GM12865 (cell line): ENCODE measurements around the gene EN1.
A peak's percentile ranks its signal among the peaks of the same experiment; 100 is the strongest.

ENCODE experiments used
- DNase-seq: peaks from one replicate; pipeline ENCODE4 v3.0.0; 2010; ENCODE audit warnings: low read depth
- H3K4me3 ChIP-seq: 2 replicates; pipeline ENCODE4 v1.5.1; 2011; ENCODE audit warnings: mild to moderate bottlenecking, low read depth, low read length, control low read depth
- TF ChIP-seq, protein P1 (sequence below): IDR thresholded peaks from 2 replicates; pipeline ENCODE4 v1.5.1; 2011; ENCODE audit warnings: low read length, control low read depth, low read depth, inconsistent platforms; ENCODE audit not compliant: insufficient read depth; ENCODE audit errors: missing control alignments

EN1 gene

DNA sequence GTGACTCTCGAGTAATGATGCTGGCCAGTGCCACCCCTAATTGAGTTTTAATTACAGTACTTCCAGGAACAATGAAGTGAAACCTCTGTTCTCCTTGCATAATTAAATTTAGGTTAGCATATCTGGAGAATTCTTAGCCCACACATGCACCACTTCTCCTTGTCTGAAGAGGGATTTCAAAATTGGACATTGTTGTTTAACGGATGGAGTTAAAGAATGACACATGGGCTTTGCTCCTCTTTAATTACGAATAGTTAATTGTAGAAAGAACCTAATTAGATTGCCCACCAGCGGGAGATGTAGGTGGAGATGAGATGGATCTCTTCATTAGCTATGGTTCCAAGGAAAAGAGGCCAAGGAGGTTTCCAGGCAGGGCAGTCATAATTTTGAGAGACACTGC is 33.1 kb upstream of the EN1 start:
- no peak for DNase-seq
- H3K4me3 ChIP-seq = no peak overlapping the region
- TF ChIP-seq, protein P1, sequence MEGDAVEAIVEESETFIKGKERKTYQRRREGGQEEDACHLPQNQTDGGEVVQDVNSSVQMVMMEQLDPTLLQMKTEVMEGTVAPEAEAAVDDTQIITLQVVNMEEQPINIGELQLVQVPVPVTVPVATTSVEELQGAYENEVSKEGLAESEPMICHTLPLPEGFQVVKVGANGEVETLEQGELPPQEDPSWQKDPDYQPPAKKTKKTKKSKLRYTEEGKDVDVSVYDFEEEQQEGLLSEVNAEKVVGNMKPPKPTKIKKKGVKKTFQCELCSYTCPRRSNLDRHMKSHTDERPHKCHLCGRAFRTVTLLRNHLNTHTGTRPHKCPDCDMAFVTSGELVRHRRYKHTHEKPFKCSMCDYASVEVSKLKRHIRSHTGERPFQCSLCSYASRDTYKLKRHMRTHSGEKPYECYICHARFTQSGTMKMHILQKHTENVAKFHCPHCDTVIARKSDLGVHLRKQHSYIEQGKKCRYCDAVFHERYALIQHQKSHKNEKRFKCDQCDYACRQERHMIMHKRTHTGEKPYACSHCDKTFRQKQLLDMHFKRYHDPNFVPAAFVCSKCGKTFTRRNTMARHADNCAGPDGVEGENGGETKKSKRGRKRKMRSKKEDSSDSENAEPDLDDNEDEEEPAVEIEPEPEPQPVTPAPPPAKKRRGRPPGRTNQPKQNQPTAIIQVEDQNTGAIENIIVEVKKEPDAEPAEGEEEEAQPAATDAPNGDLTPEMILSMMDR = no peak

DNA sequence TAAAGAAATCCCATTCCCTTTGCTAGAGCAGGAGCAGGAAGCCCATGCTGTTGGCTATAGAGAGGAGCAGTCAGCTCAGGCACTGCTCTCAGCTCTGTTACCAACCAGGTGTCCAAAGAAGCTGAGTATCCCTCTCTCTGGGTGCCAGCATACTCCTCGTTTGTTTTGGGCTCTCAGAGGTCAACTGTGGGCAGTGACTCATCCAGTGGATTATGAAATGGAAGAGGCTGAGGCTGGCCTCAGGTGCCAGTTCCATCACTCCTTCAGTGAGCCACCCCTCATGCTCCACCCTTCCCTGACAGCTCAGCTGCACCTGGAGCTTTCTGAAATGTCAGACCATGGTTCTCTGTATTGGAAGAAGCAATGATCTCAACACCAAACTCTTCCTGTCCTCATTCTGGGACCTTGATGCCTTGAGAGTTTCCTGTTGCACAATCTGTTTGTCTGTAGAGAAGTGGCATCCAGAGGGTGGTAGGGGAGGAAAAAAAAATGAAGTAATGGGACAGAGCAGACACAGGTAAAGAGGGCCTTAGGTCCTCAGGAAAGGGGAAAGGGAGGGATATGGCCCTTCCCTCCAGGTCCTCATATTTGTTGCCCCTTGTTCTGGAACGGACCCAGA is 31.2 kb upstream of the EN1 start:
- DNase-seq = no peak
- TF ChIP-seq, protein P1 = no peak
- H3K4me3 ChIP-seq = no peak overlapping the region

DNA sequence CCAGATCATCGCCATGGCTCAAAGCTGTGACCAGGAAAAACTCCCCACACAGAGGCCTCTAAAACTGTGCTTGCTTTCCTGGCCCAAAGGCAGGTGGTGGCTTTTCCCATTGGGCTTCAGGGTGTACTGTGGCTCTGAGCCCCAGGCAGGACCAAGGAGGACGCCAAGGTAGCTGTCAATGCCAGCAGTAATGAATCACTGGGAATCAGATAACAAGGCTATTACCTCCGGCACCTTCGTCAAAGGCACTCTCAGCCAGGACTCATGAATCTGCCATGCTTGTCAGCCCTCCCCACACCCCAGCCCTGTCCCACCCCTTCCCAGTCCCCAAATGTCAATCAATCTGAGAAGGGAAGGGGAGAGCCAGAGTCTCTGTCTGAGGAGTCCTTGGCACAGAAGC is 27.9 kb upstream of the EN1 start:
- TF ChIP-seq, protein P1 = no peak
- no peak for DNase-seq
- no peak overlapping the region for H3K4me3 ChIP-seq

DNA sequence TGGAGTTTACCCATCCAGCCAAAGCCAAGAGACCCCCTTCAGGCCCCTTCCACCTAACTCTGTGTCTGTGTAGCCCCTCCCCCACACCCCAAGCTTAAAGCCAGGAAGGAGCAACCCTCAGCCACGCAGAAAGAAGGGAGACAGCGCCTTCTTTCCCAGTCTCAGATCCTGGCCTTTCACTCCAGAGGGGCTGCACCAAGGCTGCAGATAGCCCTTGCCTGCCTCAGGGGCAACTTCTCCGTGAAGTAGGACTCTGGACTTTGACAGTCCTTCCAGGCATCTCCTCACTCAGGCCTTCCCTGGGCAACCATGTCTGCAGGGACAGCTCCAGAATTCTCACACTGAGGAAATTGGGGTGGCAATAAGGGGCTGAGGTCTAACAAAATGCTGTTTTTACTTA is 26.9 kb upstream of the EN1 start:
- TF ChIP-seq, protein P1 = no peak
- H3K4me3 ChIP-seq = no peak overlapping the region
- DNase-seq = no peak

DNA sequence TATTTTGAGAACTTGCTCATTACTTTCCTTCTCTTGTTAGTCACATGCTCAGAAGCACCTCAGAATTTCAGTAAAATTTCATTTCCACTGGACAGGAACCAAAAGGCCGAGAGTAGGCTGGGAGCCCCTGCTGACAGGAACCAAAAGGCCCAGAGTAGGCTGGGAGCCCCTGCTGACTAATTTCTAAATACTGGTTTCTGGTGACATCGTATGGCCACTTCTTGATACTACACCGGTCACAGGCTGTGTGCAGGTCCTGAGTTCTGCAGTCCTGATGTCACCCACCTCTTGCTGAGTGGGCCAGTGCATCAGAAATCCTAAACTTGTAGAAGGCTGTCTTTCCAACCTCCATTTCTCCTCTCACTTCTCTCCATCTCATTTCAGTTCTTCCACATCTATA is 17.7 kb upstream of the EN1 start:
- TF ChIP-seq, protein P1 = peak; percentile 59
- DNase-seq = peak; percentile 64
- H3K4me3 ChIP-seq = no peak overlapping the region

DNA sequence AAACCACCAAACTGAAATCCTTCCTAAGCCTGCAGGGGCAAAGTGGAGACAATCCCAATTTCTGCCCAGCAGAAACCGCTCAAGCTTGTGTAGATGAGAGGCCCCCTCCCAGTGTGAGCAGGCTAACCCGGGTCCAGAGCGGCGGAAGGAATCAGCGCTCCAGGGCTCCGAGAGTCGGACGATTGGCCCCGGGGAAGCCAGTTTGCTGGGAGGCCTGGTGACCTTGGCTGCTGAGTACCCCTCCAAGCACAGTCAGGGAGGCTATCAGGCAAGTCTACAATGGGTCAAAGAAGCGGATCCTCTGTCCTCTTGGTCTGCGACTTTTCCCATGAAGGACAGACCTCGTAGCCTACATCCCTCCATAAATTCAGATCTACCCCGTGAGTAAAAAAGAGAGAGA is 16.8 kb upstream of the EN1 start:
- H3K4me3 ChIP-seq = no peak overlapping the region
- no peak for DNase-seq
- TF ChIP-seq, protein P1 = no peak

DNA sequence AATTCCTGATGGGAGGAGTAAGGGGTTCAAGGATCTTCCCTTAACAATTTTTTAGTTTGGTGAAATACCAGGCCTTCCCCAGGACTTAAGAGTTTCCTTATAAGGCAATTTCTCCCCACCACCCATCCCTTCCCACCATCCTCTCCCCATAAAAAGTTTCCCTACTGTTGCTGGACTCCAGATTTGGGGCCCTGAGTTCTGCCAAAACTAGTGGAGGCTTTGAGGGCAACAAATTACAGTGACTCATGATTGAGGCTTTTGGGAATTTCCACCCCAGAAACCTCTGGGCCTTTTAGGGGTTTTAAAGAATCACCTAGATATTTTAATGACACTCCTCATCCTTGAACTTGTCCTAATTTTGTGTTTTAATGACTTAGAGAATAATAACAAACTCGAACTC is 14.3 kb upstream of the EN1 start:
- TF ChIP-seq, protein P1 = no peak
- DNase-seq = no peak
- H3K4me3 ChIP-seq = no peak overlapping the region
